HL-60 (cell line): ENCODE data around the gene FLOT1.

Source experiments
- DNase-seq, 2 experiments: peaks; one replicate each; pipeline ENCODE4 v3.0.0-alpha.2; 2010 to 2020; ENCODE audit warnings: low read depth in 1 of 2, low spot score in 1 of 2
- H3K27ac ChIP-seq: fragments of 250-450 bp; sonication (Bioruptor Pico); replicated peaks from 2 replicates; pipeline ENCODE4 v1.5.1; 2020; ENCODE audit warnings: mild to moderate bottlenecking, moderate library complexity
- H3K27me3 ChIP-seq: fragments of 250-450 bp; sonication (Bioruptor Pico); 2 replicates; pipeline ENCODE4 v1.5.1; 2021; ENCODE audit warnings: mild to moderate bottlenecking, moderate library complexity; ENCODE audit not compliant: insufficient read depth, poor library complexity, severe bottlenecking
- H3K4me3 ChIP-seq: replicated peaks from 2 replicates; pipeline ENCODE4 v1.5.1; 2011; ENCODE audit warnings: mild to moderate bottlenecking, control low read depth, low read length; ENCODE audit not compliant: insufficient read depth
- CTCF ChIP-seq: IDR thresholded peaks from one replicate; pipeline ENCODE4 v1.5.1; 2011; ENCODE audit warnings: low read length, control low read depth, inconsistent platforms; ENCODE audit not compliant: insufficient read depth
- GABPA ChIP-seq: IDR thresholded peaks from 2 replicates; pipeline ENCODE4 v1.6.1; 2012; ENCODE audit warnings: low read depth
- POLR2AphosphoS5 ChIP-seq: IDR thresholded peaks from 2 replicates; pipeline ENCODE4 v1.6.1; 2012; ENCODE audit warnings: low read depth
- REST ChIP-seq: IDR thresholded peaks from 2 replicates; pipeline ENCODE4 v1.6.1; 2012; ENCODE audit warnings: low read depth; ENCODE audit not compliant: insufficient replicate concordance
- SPI1 ChIP-seq: IDR thresholded peaks from 2 replicates; pipeline ENCODE4 v1.6.1; 2012; ENCODE audit warnings: low read depth, mild to moderate bottlenecking, borderline replicate concordance

FLOT1 gene

GRCh38 chr6:30781395-30781742 is 38.9 kb upstream of the FLOT1 start:
- Histone ChIP-seq H3K27ac (peak overlapping the region; percentile 63), H3K4me3 (no peak overlapping the region), H3K27me3 (no peaks in the 10 kb centered on the region)
- no peak for TF ChIP-seq POLR2AphosphoS5
- DNase-seq, result no peak

- no peaks in the 10 kb centered on the region for H3K27me3 ChIP-seq
- no peak overlapping the region for H3K4me3 ChIP-seq
- TF ChIP-seq SPI1 (no peak), CTCF (no peak), POLR2AphosphoS5 (no peak), REST (no peak), GABPA (no peak)
- H3K27ac ChIP-seq, result no peak overlapping the region
- no peak for DNase-seq
Measured at GRCh38 chr6:30780642-30780920, 38.1 kb upstream of the FLOT1 start.

- no peak overlapping the region for H3K4me3 ChIP-seq
- DNase-seq, result no peak
- H3K27me3 ChIP-seq, result no peaks in the 10 kb centered on the region
- H3K27ac ChIP-seq, result no peak overlapping the region
- TF ChIP-seq SPI1, result no peak
- no peak for TF ChIP-seq GABPA
- TF ChIP-seq REST, result no peak
- no peak for TF ChIP-seq POLR2AphosphoS5
- TF ChIP-seq CTCF, result no peak
Measured at GRCh38 chr6:30779850-30780641, 37.6 kb upstream of the FLOT1 start.

GRCh38 chr6:30778001-30778635 is 35.6 kb upstream of the FLOT1 start:
- H3K27ac ChIP-seq, result no peak overlapping the region
- H3K27me3 ChIP-seq, result no peaks in the 10 kb centered on the region
- no peak for DNase-seq
- H3K4me3 ChIP-seq, result no peak overlapping the region
- no peak for TF ChIP-seq SPI1
- no peak for TF ChIP-seq GABPA
- TF ChIP-seq POLR2AphosphoS5, result no peak
- no peak for TF ChIP-seq REST
- TF ChIP-seq CTCF, result no peak
